ENCODE measurements around the gene CMTM7. TPM values are rescaled to one million over a fixed set of nuclear protein-coding genes. Genes with fewer than 3 reads are reported as not detected.
"Not testable (repeated sequence)": the region's sequence is repeated elsewhere in the genome, so short reads cannot be mapped to it uniquely, and the experiment has no call there.

Gene CMTM7
- total RNA-seq, 2 experiments from 2014 or later: 31.5 to 35.2 TPM

- DNase-seq (peak; percentile 58 to 97 (median 73)), ATAC-seq (ENCODE audit: poor library complexity) (peak; percentile 73)
- peaks cover 83% of the 10 kb centered on the region for H3K4me1 ChIP-seq (ENCODE audit: insufficient read depth, low read length)
- CTCF ChIA-PET: interaction anchor here (1.0 to 2.4 kb wide), 4 partner anchors 9 to 46 kb away, joined by 3 to 6 read pairs (median 4); no protein-coding TSS in a partner anchor
- Mint-ChIP-seq H3K27me3 (no peaks in the 10 kb centered on the region), H3K4me3 (peak overlapping the region; percentile 76), H3K4me1 (ENCODE audit: low read depth) (peaks cover 33% of the 10 kb centered on the region), H3K9me3 (no peaks in the 10 kb centered on the region), H3K36me3 (ENCODE audit: low read depth) (peaks cover 11% of the 10 kb centered on the region), H3K27ac (no peak overlapping the region)
- peaks cover 5% of the 10 kb centered on the region for H3K36me3 ChIP-seq (ENCODE audit: insufficient read depth, low read length)
- H3K27me3 ChIP-seq (ENCODE audit: control insufficient read depth in 1 of 2, insufficient read depth in 2 of 2, low read length in 2 of 2): no peaks in the 10 kb centered on the region
- TF ChIP-seq CTCF (IDR thresholded peaks at IDR 0.05): no peak
- POLR2A ChIA-PET: interaction anchor here (0.9 to 4.1 kb wide), 14 partner anchors 8 to 345 kb away, joined by 3 to 29 read pairs (median 6); partner anchors contain the start of gene CMTM7
- peak overlapping the region; percentile 90 to 97 for H3K27ac ChIP-seq (ENCODE audit: low read depth in 1 of 2, low read length in 2 of 2)
- intact Hi-C loops (cut with DNase I, micrococcal nuclease): loop anchor here (1.0 to 5.0 kb wide), 2 partner anchors 42 to 46 kb away; partner anchors contain the start of gene CMTM6 (in 1 of the 2)
- no peaks in the 10 kb centered on the region for H3K9me3 ChIP-seq (ENCODE audit: control insufficient read depth in 1 of 2, insufficient read depth in 1 of 2, low read length in 2 of 2)
- H3K4me3 ChIP-seq (ENCODE audit: low read length): peak overlapping the region; percentile 39
Observed at GRCh38 chr3:32460031-32460749, 68.5 kb downstream of the CMTM7 start.

- POLR2A ChIA-PET: interaction anchor here (1.1 to 4.1 kb wide), 10 partner anchors 12 to 160 kb away, joined by 3 to 29 read pairs (median 15); partner anchors contain the start of gene CMTM7
- not testable (repeated sequence) for H3K27me3 Mint-ChIP-seq; DNase-seq; H3K36me3 Mint-ChIP-seq (ENCODE audit: low read depth); H3K9me3 ChIP-seq (ENCODE audit: control insufficient read depth in 1 of 2, insufficient read depth in 1 of 2, low read length in 2 of 2); H3K36me3 ChIP-seq (ENCODE audit: insufficient read depth, low read length); ATAC-seq (ENCODE audit: poor library complexity); H3K9me3 Mint-ChIP-seq; H3K27me3 ChIP-seq (ENCODE audit: control insufficient read depth in 1 of 2, insufficient read depth in 2 of 2, low read length in 2 of 2); H3K27ac Mint-ChIP-seq
- H3K4me1 ChIP-seq (ENCODE audit: insufficient read depth, low read length): peaks cover 75% of the 10 kb centered on the region
- Mint-ChIP-seq H3K4me1 (ENCODE audit: low read depth) (peaks cover 32% of the 10 kb centered on the region), H3K4me3 (peak overlapping the region; percentile 76)
- intact Hi-C loops (cut with DNase I, micrococcal nuclease): loop anchor here (1.0 to 5.0 kb wide), 2 partner anchors 41 to 47 kb away; partner anchors contain the start of gene CMTM6 (in 1 of the 2)
- peak overlapping the region; percentile 39 for H3K4me3 ChIP-seq (ENCODE audit: low read length)
- peak overlapping the region; percentile 90 to 97 for H3K27ac ChIP-seq (ENCODE audit: low read depth in 1 of 2, low read length in 2 of 2)
- CTCF ChIA-PET: interaction anchor here (1.3 to 2.4 kb wide), 2 partner anchors 28 to 37 kb away, joined by 4 to 6 read pairs; no protein-coding TSS in a partner anchor
Observed at GRCh38 chr3:32460817-32461496, 69.3 kb downstream of the CMTM7 start.

- not testable (repeated sequence) for H3K27ac Mint-ChIP-seq; H3K27me3 ChIP-seq (ENCODE audit: control insufficient read depth in 1 of 2, insufficient read depth in 2 of 2, low read length in 2 of 2); H3K27me3 Mint-ChIP-seq; H3K36me3 ChIP-seq (ENCODE audit: insufficient read depth, low read length); H3K36me3 Mint-ChIP-seq (ENCODE audit: low read depth); H3K9me3 Mint-ChIP-seq; H3K9me3 ChIP-seq (ENCODE audit: control insufficient read depth in 1 of 2, insufficient read depth in 1 of 2, low read length in 2 of 2); ATAC-seq (ENCODE audit: poor library complexity); H3K4me3 Mint-ChIP-seq
- ChIA-PET POLR2A (interaction anchor here (1.0 to 4.1 kb wide), 7 partner anchors 29 to 162 kb away, joined by 3 to 29 read pairs (median 16); partner anchors contain the start of gene CMTM7), CTCF (interaction anchor here (0.9 kb wide), 1 partner anchor 88 kb away, joined by 4 read pairs; no protein-coding TSS in a partner anchor)
- peak in 4 of 14 experiments; percentile 36 to 67 (median 64) for DNase-seq
- Histone ChIP-seq H3K4me3 (ENCODE audit: low read length) (peak overlapping the region; percentile 30), H3K27ac (ENCODE audit: low read depth in 1 of 2, low read length in 2 of 2) (peak overlapping the region; percentile 90 to 97), H3K4me1 (ENCODE audit: insufficient read depth, low read length) (peaks cover 64% of the 10 kb centered on the region)
- peaks cover 21% of the 10 kb centered on the region for H3K4me1 Mint-ChIP-seq (ENCODE audit: low read depth)
- intact Hi-C loops (cut with DNase I, micrococcal nuclease): loop anchor here in 1 of 2 experiments (5.0 kb wide), 1 partner anchor 40 kb away; the partner anchor contains the start of gene CMTM6
Observed at GRCh38 chr3:32462191-32462986, 70.7 kb downstream of the CMTM7 start.

GRCh38 chr3:32463415-32463814 is 71.8 kb downstream of the CMTM7 start:
- not testable (repeated sequence) for DNase-seq

GRCh38 chr3:32464726-32465125 is 73.1 kb downstream of the CMTM7 start:
- peak overlapping the region; percentile 5 for H3K4me3 Mint-ChIP-seq
- H3K27me3 Mint-ChIP-seq; H3K9me3 Mint-ChIP-seq; H3K27me3 ChIP-seq (ENCODE audit: control insufficient read depth in 1 of 2, insufficient read depth in 2 of 2, low read length in 2 of 2); H3K27ac Mint-ChIP-seq; H3K4me3 ChIP-seq (ENCODE audit: low read length); ATAC-seq (ENCODE audit: poor library complexity); H3K36me3 ChIP-seq (ENCODE audit: insufficient read depth, low read length); H3K36me3 Mint-ChIP-seq (ENCODE audit: low read depth); DNase-seq; H3K27ac ChIP-seq (ENCODE audit: low read depth in 1 of 2, low read length in 2 of 2); H3K9me3 ChIP-seq (ENCODE audit: control insufficient read depth in 1 of 2, insufficient read depth in 1 of 2, low read length in 2 of 2); CTCF ChIA-PET: not testable (repeated sequence)
- H3K4me1 Mint-ChIP-seq (ENCODE audit: low read depth): peaks cover 31% of the 10 kb centered on the region
- POLR2A ChIA-PET: interaction anchor here (1.0 kb wide), 1 partner anchor 50 kb away, joined by 3 read pairs; no protein-coding TSS in a partner anchor
- intact Hi-C loops (cut with DNase I, micrococcal nuclease): loop anchor here in 1 of 2 experiments (2.0 to 5.0 kb wide), 4 partner anchors 32 to 287 kb away; partner anchors contain the start of gene CMTM6
- H3K4me1 ChIP-seq (ENCODE audit: insufficient read depth, low read length): peaks cover 50% of the 10 kb centered on the region

More at GRCh38 chr3:32463415-32463814, 71.8 kb downstream of the CMTM7 start:
- H3K9me3 ChIP-seq (ENCODE audit: control insufficient read depth in 1 of 2, insufficient read depth in 1 of 2, low read length in 2 of 2); H3K9me3 Mint-ChIP-seq; H3K36me3 Mint-ChIP-seq (ENCODE audit: low read depth); H3K4me3 ChIP-seq (ENCODE audit: low read length); H3K27me3 Mint-ChIP-seq; H3K4me3 Mint-ChIP-seq; H3K27ac Mint-ChIP-seq; ATAC-seq (ENCODE audit: poor library complexity); H3K27me3 ChIP-seq (ENCODE audit: control insufficient read depth in 1 of 2, insufficient read depth in 2 of 2, low read length in 2 of 2); CTCF ChIA-PET; H3K36me3 ChIP-seq (ENCODE audit: insufficient read depth, low read length): not testable (repeated sequence)
- peaks cover 19% of the 10 kb centered on the region for H3K4me1 Mint-ChIP-seq (ENCODE audit: low read depth)
- H3K27ac ChIP-seq (ENCODE audit: low read depth in 1 of 2, low read length in 2 of 2): peak overlapping the region in 1 of 2 donors; percentile 59
- POLR2A ChIA-PET: interaction anchor here (0.6 to 4.1 kb wide), 4 partner anchors 30 to 160 kb away, joined by 3 to 29 read pairs (median 5); partner anchors contain the start of gene CMTM7
- peaks cover 63% of the 10 kb centered on the region for H3K4me1 ChIP-seq (ENCODE audit: insufficient read depth, low read length)
- intact Hi-C loops (cut with DNase I, micrococcal nuclease): loop anchor here in 1 of 2 experiments (5.0 kb wide), 1 partner anchor 39 kb away; the partner anchor contains the start of gene CMTM6

Measured in CD4-positive, alpha-beta T cell (primary cell).